ENCODE data around the gene SAMD4A.

GRCh38 chr14:54675236-54676128 lies 108.6 kb downstream of the SAMD4A start:
- TF ChIP-seq, protein P1, sequence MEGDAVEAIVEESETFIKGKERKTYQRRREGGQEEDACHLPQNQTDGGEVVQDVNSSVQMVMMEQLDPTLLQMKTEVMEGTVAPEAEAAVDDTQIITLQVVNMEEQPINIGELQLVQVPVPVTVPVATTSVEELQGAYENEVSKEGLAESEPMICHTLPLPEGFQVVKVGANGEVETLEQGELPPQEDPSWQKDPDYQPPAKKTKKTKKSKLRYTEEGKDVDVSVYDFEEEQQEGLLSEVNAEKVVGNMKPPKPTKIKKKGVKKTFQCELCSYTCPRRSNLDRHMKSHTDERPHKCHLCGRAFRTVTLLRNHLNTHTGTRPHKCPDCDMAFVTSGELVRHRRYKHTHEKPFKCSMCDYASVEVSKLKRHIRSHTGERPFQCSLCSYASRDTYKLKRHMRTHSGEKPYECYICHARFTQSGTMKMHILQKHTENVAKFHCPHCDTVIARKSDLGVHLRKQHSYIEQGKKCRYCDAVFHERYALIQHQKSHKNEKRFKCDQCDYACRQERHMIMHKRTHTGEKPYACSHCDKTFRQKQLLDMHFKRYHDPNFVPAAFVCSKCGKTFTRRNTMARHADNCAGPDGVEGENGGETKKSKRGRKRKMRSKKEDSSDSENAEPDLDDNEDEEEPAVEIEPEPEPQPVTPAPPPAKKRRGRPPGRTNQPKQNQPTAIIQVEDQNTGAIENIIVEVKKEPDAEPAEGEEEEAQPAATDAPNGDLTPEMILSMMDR (IDR thresholded peaks at IDR 0.05) = no peak
- TF ChIP-seq POLR2A (IDR thresholded peaks at IDR 0.05) = no peak
